ENCODE results near the gene NR2F1-AS1. TPM values are rescaled to one million over a fixed set of nuclear protein-coding genes. Genes with fewer than 3 reads are reported as not detected.

The NR2F1-AS1 gene
- polyA plus RNA-seq, 3 donors: not detected

DNA sequence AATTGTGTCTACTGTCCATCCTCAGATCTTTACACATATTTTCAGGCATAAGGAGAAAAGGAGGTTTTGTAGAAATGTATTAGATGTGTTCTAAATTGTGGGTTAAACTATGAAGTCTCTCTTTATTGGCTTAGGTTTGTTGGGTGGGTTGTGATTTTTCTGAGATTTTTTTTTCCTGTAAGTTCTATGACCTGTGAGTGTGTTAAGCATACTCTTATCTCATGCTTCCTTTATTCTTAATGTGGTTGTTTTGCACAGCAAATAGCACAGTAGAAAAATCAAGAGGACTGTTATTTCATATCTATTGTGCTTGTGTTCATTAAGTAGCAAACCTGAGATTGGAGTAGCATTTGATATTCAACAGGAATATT is 25.3 kb upstream of the NR2F1-AS1 start:
- H3K27ac Mint-ChIP-seq: no peak overlapping the region

DNA sequence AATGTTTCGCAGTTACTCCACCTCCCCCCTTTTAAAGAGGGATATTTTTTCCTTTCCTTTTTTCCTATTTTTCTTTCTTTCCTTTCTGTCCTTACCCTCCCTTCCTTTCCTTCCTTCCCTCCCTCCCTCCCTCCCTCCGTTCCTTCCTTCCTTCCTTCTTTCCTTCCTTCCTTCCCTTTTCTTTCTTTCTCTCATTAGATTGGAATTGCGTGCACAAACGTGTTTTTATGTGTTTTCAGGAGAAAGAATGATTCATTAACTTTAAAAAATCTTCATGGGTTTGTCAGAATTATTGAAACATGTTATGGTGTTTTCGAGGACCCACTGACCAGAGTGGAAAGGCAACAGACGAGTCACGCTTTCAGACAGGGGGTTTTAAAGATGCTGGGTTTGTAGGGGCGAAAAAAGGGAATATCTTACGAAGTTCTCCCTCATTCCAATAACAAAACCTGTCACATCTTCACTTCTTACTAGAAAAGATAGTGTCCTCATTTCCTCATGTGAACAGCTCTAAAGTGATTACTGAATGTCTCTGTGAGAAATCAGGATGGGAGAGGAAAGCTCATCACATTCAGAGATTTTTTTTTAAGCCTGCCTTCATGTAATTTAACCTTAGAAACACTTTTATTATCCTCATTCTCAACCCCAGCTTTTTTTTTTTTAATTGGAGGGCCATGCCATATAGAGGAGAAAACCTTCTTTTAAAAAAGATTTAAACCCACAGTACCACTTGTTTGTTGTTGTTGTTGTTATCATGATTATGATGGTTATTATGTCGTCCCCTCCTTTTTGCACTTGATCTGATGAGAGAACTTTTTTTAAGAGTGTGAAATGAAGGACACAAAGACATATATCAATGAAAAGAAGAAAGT is 23.9 kb upstream of the NR2F1-AS1 start:
- Histone ChIP-seq H3K9me3 (replicated peaks in 1 of 2; ENCODE audit: control insufficient read depth in 1 of 2, insufficient read depth in 1 of 2, low read length in 2 of 2) (peaks cover 4 to 57% of the 10 kb centered on the region in 2 donors), H3K79me2 (ENCODE audit: insufficient read depth, low read length) (no peaks in the 10 kb centered on the region), H3K4me2 (replicated peaks; ENCODE audit: extremely low read depth, low read length, poor library complexity, severe bottlenecking) (no peak overlapping the region), H3K4me3 (replicated peaks in 1 of 3; ENCODE audit: low read depth in 2 of 3, low read length in 3 of 3) (no peak overlapping the region), H3K4me1 (ENCODE audit: control insufficient read depth in 1 of 2, insufficient read depth in 2 of 2, low read length in 2 of 2) (no peaks in the 10 kb centered on the region), H4K20me1 (ENCODE audit: insufficient read depth, low read length) (no peaks in the 10 kb centered on the region), H3K27ac (ENCODE audit: low read depth in 1 of 2, low read length in 2 of 2) (no peak overlapping the region), H3K9ac (ENCODE audit: insufficient read depth, low read length, poor library complexity, severe bottlenecking) (no peak overlapping the region), H3K27me3 (ENCODE audit: control insufficient read depth in 2 of 2, insufficient read depth in 2 of 2, low read length in 2 of 2) (peaks cover 99% of the 10 kb centered on the region in 2 donors), H3K36me3 (replicated peaks in 1 of 2; ENCODE audit: control insufficient read depth in 1 of 2, insufficient read depth in 2 of 2, low read length in 2 of 2) (no peaks in the 10 kb centered on the region), H2AFZ (ENCODE audit: insufficient read depth, low read depth, low read length, poor library complexity, severe bottlenecking) (no peak overlapping the region)
- WGBS (ENCODE audit: insufficient coverage): no CpG with 5 or more reads among the region's 10 CpGs
- Mint-ChIP-seq H3K4me1 (peaks cover 8% of the 10 kb centered on the region), H3K9me3 (peaks cover 0 to 26% (median 16%) of the 10 kb centered on the region in 7 donors), H3K36me3 (peaks cover 3 to 10% of the 10 kb centered on the region in 2 donors), H3K27ac (no peak overlapping the region), H3K27me3 (ENCODE audit: low read depth in 3 of 3) (peaks cover 26 to 72% (median 57%) of the 10 kb centered on the region in 3 donors), H3K4me3 (peak overlapping the region in 1 of 2 donors; percentile 81)
- TF ChIP-seq, protein P1, sequence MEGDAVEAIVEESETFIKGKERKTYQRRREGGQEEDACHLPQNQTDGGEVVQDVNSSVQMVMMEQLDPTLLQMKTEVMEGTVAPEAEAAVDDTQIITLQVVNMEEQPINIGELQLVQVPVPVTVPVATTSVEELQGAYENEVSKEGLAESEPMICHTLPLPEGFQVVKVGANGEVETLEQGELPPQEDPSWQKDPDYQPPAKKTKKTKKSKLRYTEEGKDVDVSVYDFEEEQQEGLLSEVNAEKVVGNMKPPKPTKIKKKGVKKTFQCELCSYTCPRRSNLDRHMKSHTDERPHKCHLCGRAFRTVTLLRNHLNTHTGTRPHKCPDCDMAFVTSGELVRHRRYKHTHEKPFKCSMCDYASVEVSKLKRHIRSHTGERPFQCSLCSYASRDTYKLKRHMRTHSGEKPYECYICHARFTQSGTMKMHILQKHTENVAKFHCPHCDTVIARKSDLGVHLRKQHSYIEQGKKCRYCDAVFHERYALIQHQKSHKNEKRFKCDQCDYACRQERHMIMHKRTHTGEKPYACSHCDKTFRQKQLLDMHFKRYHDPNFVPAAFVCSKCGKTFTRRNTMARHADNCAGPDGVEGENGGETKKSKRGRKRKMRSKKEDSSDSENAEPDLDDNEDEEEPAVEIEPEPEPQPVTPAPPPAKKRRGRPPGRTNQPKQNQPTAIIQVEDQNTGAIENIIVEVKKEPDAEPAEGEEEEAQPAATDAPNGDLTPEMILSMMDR (IDR thresholded peaks at IDR 0.05): no peak
- DNase-seq: no peak
- intact Hi-C loops (cut with micrococcal nuclease): no loop called here

More for the DNA sequence above, 25.3 kb upstream of the NR2F1-AS1 start:
- intact Hi-C loops (cut with micrococcal nuclease): no loop called here
- no peak overlapping the region for H2AFZ ChIP-seq (ENCODE audit: insufficient read depth, low read depth, low read length, poor library complexity, severe bottlenecking)
- peaks cover 3 to 10% of the 10 kb centered on the region in 2 donors for H3K36me3 Mint-ChIP-seq
- DNase-seq: no peak
- H3K9ac ChIP-seq (ENCODE audit: insufficient read depth, low read length, poor library complexity, severe bottlenecking): no peak overlapping the region
- no peak overlapping the region for H3K27ac ChIP-seq (ENCODE audit: low read depth in 1 of 2, low read length in 2 of 2)
- H3K4me2 ChIP-seq (replicated peaks; ENCODE audit: extremely low read depth, low read length, poor library complexity, severe bottlenecking): no peak overlapping the region
- H3K79me2 ChIP-seq (ENCODE audit: insufficient read depth, low read length): no peaks in the 10 kb centered on the region
- H3K9me3 Mint-ChIP-seq: peaks cover 0 to 26% (median 16%) of the 10 kb centered on the region in 7 donors
- peaks cover 99% of the 10 kb centered on the region in 2 donors for H3K27me3 ChIP-seq (ENCODE audit: control insufficient read depth in 2 of 2, insufficient read depth in 2 of 2, low read length in 2 of 2)
- peaks cover 4 to 54% of the 10 kb centered on the region in 2 donors for H3K9me3 ChIP-seq (replicated peaks in 1 of 2; ENCODE audit: control insufficient read depth in 1 of 2, insufficient read depth in 1 of 2, low read length in 2 of 2)
- no peak overlapping the region for H3K4me3 ChIP-seq (replicated peaks in 1 of 3; ENCODE audit: low read depth in 2 of 3, low read length in 3 of 3)
- H3K4me1 ChIP-seq (ENCODE audit: control insufficient read depth in 1 of 2, insufficient read depth in 2 of 2, low read length in 2 of 2): no peaks in the 10 kb centered on the region
- H3K4me1 Mint-ChIP-seq: peaks cover 8% of the 10 kb centered on the region
- no peaks in the 10 kb centered on the region for H4K20me1 ChIP-seq (ENCODE audit: insufficient read depth, low read length)
- H3K27me3 Mint-ChIP-seq (ENCODE audit: low read depth in 3 of 3): peaks cover 41 to 87% (median 72%) of the 10 kb centered on the region in 3 donors
- H3K36me3 ChIP-seq (replicated peaks in 1 of 2; ENCODE audit: control insufficient read depth in 1 of 2, insufficient read depth in 2 of 2, low read length in 2 of 2): no peaks in the 10 kb centered on the region
- peak overlapping the region in 1 of 2 donors; percentile 81 for H3K4me3 Mint-ChIP-seq
- TF ChIP-seq, protein P1 (IDR thresholded peaks at IDR 0.05): no peak
